HG03196 (cell line): ENCODE measurements around the gene RAD17.
"Not testable (repeated sequence)": the region's sequence is repeated elsewhere in the genome, so short reads cannot be mapped to it uniquely, and the experiment has no call there.

Source experiments
- ATAC-seq: cut with Tn5 transposase; IDR thresholded peaks from one replicate; pipeline ENCODE4 v1.9.1; 2021; ENCODE audit not compliant: unreplicated experiment

RAD17 gene, protein sequence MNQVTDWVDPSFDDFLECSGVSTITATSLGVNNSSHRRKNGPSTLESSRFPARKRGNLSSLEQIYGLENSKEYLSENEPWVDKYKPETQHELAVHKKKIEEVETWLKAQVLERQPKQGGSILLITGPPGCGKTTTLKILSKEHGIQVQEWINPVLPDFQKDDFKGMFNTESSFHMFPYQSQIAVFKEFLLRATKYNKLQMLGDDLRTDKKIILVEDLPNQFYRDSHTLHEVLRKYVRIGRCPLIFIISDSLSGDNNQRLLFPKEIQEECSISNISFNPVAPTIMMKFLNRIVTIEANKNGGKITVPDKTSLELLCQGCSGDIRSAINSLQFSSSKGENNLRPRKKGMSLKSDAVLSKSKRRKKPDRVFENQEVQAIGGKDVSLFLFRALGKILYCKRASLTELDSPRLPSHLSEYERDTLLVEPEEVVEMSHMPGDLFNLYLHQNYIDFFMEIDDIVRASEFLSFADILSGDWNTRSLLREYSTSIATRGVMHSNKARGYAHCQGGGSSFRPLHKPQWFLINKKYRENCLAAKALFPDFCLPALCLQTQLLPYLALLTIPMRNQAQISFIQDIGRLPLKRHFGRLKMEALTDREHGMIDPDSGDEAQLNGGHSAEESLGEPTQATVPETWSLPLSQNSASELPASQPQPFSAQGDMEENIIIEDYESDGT

GRCh38 chr5:69369340-69370121, at the start of gene RAD17, which contains the start of the genes AK6 and TAF9:
RAD17 (plus strand) TSS chr5:69369818; CDS start chr5:69372209, 2,391 bp downstream.
AK6 (minus strand) TSS chr5:69369520; CDS start chr5:69369490, 30 bp downstream.
TAF9 (minus strand) TSS chr5:69369520; CDS start chr5:69365737, 3,783 bp downstream.
- peak; percentile 92 for ATAC-seq

GRCh38 chr5:69326365-69326764, 43.3 kb upstream of the RAD17 start:
- ATAC-seq, result no peak

GRCh38 chr5:69329905-69330489, 39.6 kb upstream of the RAD17 start:
- no peak for ATAC-seq

GRCh38 chr5:69331528-69332445, 37.8 kb upstream of the RAD17 start:
- ATAC-seq, result no peak

DNA sequence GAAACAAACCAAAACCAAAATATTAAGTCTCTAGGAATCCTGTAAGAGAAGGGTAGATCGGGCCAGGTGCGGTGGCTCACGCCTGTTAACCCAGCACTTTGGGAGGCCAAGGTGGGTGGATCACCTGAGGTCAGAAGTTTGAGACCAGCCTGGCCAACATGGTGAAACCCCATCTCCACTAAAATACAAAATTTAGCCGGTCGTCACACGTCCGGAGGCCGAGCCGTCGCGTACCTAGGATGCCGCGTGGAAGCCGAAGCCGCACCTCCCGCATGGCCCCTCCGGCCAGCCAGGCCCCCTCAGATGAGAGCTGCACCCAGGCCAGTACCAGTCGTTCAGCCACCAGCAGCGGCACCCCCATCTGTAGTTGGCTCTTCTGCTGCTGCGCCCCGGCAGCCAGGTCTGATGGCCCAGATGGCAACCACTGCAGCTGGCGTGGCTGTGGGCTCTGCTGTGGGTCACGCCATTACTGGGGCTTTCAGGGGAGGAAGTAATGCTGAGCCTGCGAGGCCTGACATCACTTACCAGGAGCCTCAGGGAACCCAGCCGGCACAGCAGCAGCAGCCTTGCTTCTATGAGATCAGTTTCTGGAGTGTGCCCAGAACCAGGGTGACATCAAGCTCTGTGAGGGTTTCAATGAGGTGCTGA, 35.8 kb upstream of the RAD17 start:
- ATAC-seq, result not testable (repeated sequence)

GRCh38 chr5:69334793-69335268, 34.8 kb upstream of the RAD17 start:
- peak; percentile 35 for ATAC-seq

DNA sequence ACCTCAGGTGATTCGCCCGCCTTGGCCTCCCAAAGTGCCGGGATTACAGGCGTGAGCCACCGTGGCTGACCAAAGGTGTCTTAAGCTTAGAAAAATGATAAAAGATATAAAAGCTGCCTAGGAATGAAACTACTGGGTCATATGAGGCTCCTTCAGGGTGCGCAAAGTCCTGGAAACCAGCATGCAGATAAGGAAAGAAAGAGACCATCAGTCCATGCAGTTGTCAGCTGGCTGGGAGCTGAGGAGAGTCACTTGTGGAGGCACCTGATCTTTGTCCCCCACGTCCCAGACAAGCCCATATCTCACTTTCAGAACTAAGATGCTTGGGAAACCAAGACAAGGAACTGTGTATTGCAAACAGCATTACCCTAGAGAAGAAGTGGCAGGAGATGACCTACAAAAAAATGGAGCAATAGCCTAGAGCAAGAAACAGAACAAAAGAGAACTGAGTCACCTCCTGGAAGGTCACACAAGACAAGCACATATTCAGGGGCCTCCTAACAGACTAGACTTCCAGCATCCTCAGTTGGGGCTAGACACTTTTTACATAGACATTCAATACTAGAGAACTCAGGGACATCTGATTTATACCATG, 34.2 kb upstream of the RAD17 start:
- no peak for ATAC-seq

- no peak for ATAC-seq
These were observed 28.0 kb upstream of the RAD17 start for GRCh38 chr5:69341520-69342161.

DNA sequence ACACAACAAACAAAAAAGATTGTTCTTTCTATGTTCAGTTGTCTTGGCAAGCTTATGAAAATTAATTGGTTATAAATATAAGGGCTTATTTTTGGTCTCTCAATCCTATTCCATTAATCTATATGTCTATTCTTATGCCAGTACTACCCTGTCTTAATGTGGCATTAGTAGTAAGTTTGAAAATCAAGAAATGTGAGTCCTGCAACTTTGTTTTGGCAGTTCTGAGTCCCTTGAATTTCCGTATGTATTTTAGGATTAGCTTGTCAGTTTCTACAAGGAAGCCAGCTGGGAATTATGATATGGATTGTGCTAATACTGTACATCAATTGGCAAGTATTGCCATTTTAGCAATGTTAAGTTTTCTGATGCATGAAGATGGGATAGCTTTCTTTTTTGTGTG, 26.5 kb upstream of the RAD17 start:
- no peak for ATAC-seq

DNA sequence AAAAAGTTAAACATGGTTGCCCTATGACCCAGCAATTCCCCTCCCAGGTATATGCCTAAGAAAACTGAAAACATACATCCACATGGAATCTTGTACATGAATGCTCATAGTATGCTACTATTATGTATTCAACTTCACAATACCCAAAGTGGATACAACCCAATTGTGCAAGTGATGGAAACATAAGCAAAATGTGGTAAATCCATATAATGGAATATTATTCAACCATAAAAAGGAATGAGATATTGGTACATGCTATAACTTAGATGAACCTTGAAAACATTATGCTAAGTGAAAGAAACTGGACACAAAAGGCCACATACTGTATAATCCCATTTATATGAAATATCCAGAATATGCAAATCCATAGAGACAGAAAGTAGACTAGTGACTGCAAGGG, 19.0 kb upstream of the RAD17 start:
- no peak for ATAC-seq

GRCh38 chr5:69359699-69360098, 9.9 kb upstream of the RAD17 start:
- no peak for ATAC-seq

DNA sequence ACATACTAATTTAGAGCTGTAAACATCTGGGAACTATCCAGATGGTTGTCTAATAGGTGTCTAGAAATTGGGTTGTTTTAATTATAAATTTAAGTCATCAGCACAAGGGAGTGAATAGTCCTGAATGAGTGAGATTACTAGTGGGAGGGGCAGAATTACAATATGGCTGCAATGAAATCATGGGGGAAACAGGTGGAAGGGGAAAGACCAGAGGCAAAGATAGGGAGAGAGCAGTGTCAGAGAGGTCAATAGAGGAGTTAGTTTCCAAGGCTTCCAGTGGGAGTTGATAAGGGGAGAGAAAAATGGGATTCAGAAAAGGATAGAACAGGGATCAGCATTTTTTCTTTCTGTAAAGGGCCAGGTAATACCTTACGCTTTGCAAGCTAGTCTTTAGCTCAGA, 9.2 kb upstream of the RAD17 start:
- ATAC-seq, result no peak

- ATAC-seq, result no peak
These were observed 5.2 kb upstream of the RAD17 start for GRCh38 chr5:69364414-69364813.

DNA sequence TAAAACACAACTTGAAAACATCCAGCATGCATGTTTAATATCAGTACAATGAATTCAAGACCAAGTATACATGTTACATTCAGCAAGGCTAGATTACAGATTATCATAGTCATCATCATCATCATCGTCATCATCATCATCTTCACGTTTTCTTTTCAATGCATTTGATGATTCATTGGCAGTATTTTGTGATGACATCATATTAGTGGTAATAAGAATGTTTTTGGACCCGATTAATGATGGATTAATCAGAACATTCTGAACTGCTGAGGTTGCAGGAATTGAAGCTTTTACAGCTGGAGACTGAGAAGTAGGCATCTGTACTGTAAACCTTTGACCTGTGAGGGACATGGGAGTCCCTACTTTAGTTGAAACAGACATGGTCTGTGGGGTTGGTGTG, 4.8 kb upstream of the RAD17 start:
- ATAC-seq, result no peak

DNA sequence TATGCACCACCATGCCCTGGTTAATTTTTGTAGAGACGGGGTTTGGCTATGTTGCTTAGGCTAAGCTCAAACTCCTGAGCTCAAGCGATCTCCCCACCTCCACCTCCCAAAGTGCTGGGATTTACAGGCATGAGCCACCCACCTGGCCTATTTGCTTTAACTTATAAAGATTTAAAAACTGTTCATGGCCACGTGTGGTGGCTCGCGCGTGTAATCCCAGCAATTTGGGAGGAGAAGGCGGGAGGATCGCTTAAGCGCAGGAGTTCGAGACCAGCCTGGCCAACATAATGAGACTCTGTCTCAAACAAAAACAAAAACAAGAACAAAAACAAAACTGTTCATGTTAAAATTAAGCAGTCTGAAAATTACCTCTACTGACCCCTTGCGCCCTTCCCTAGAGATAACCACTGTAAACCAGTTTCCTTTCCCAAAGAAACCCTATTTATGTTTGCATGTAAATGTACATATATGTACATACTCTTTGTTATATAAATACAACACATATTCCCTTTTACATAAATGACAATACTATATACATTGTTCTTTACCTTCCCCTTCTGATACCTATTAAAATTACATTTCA, 1.8 kb upstream of the RAD17 start:
- ATAC-seq, result no peak

- no peak for ATAC-seq
These were observed 919 bp upstream of the RAD17 start for GRCh38 chr5:69368458-69369339.

- ATAC-seq, result not testable (repeated sequence)
These were observed 717 bp downstream of the RAD17 start for GRCh38 chr5:69370335-69370734.
